GM23338 (cell line): ENCODE results near the gene SLC26A1. TPM values are rescaled to one million over a fixed set of nuclear protein-coding genes. Genes with fewer than 3 reads are reported as not detected.
A peak's percentile ranks its signal among the peaks of the same experiment; 100 is the strongest.

Experiments
- ATAC-seq: fragments of 200-7000 bp; cut with Tn5 transposase; 3 replicates; pipeline ENCODE4 v1.9.1; 2020
- DNase-seq: peaks from one replicate; pipeline ENCODE4 v3.0.0-alpha.2; 2015; ENCODE audit warnings: low spot score
- H2AFZ ChIP-seq: fragments of 200-600 bp; sonication (generic); 2 replicates; pipeline ENCODE4 v1.8.0; 2016; ENCODE audit warnings: antibody characterized with exemption, mild to moderate bottlenecking, moderate library complexity
- H3F3A ChIP-seq: fragments of 200-600 bp; sonication (generic); replicated peaks from 2 replicates; pipeline ENCODE4 v1.8.0; 2017; ENCODE audit warnings: antibody characterized with exemption, mixed run types, low read depth
- H3K27ac ChIP-seq: fragments of 200-600 bp; sonication (generic); 2 replicates; pipeline ENCODE4 v1.6.1; 2016; ENCODE audit warnings: low read depth
- H3K27me3 ChIP-seq: fragments of 200-600 bp; sonication (generic); 2 replicates; pipeline ENCODE4 v1.8.0; 2016; ENCODE audit warnings: mild to moderate bottlenecking, mixed run types, moderate library complexity; ENCODE audit not compliant: insufficient read depth
- H3K36me3 ChIP-seq: fragments of 200-600 bp; sonication (generic); 2 replicates; pipeline ENCODE4 v1.8.0; 2016; ENCODE audit warnings: mild to moderate bottlenecking; ENCODE audit not compliant: insufficient read depth
- H3K4me1 ChIP-seq: fragments of 200-600 bp; sonication (generic); 2 replicates; pipeline ENCODE4 v1.8.0; 2016; ENCODE audit warnings: mild to moderate bottlenecking, moderate library complexity; ENCODE audit not compliant: insufficient read depth
- H3K4me2 ChIP-seq: fragments of 200-600 bp; sonication (generic); 2 replicates; pipeline ENCODE4 v1.7.1; 2017; ENCODE audit warnings: mixed run types
- H3K4me3 ChIP-seq: fragments of 200-600 bp; sonication (generic); 2 replicates; pipeline ENCODE4 v1.6.1; 2016; ENCODE audit warnings: mixed run types
- H3K79me2 ChIP-seq: fragments of 200-600 bp; sonication (generic); replicated peaks from 2 replicates; pipeline ENCODE4 v1.8.0; 2017; ENCODE audit warnings: mild to moderate bottlenecking; ENCODE audit not compliant: insufficient read depth
- H3K9me2 ChIP-seq: fragments of 200-600 bp; sonication (generic); 2 replicates; pipeline ENCODE4 v1.8.0; 2017; ENCODE audit not compliant: insufficient read depth
- H4K20me1 ChIP-seq: fragments of 200-600 bp; sonication (generic); replicated peaks from 2 replicates; pipeline ENCODE4 v1.8.0; 2017; ENCODE audit warnings: mild to moderate bottlenecking; ENCODE audit not compliant: insufficient read depth
- H3K27ac Mint-ChIP-seq: 2 replicates; pipeline ENCODE4 v1.8.0; 2020; ENCODE audit warnings: inconsistent platforms, mild to moderate bottlenecking, moderate library complexity, mixed read lengths
- H3K27me3 Mint-ChIP-seq: 3 replicates; pipeline ENCODE4 v1.8.0; 2022; ENCODE audit warnings: low read depth, mild to moderate bottlenecking, moderate library complexity, mixed read lengths, inconsistent platforms; ENCODE audit not compliant: insufficient read depth, poor library complexity
- H3K36me3 Mint-ChIP-seq: 3 replicates; pipeline ENCODE4 v1.8.0; 2021; ENCODE audit warnings: low read depth, mild to moderate bottlenecking, inconsistent platforms, moderate library complexity, mixed read lengths
- H3K4me1 Mint-ChIP-seq: 3 replicates; pipeline ENCODE4 v1.8.0; 2020; ENCODE audit warnings: mild to moderate bottlenecking, inconsistent platforms, mixed read lengths
- H3K4me3 Mint-ChIP-seq: 3 replicates; pipeline ENCODE4 v1.8.0; 2021; ENCODE audit warnings: moderate library complexity, mild to moderate bottlenecking, inconsistent platforms, mixed read lengths
- H3K9me3 Mint-ChIP-seq: 3 replicates; pipeline ENCODE4 v1.8.0; 2020; ENCODE audit warnings: moderate library complexity, mild to moderate bottlenecking, inconsistent platforms, mixed read lengths
- CREB1 ChIP-seq: fragments of 250-450 bp; sonication (Bioruptor Pico); IDR thresholded peaks from 2 replicates; pipeline ENCODE4 v1.5.0; 2020; ENCODE audit warnings: low read depth, mild to moderate bottlenecking, moderate library complexity
- EZH2 ChIP-seq: fragments of 200-600 bp; sonication (generic); IDR thresholded peaks from one replicate; pipeline ENCODE4 v1.8.0; 2017; ENCODE audit warnings: antibody characterized with exemption, mild to moderate bottlenecking, low read depth; ENCODE audit not compliant: unreplicated experiment
- JUNB ChIP-seq: IDR thresholded peaks from one replicate; pipeline ENCODE4 v1.6.1; 2016; ENCODE audit warnings: antibody characterized with exemption; ENCODE audit not compliant: unreplicated experiment
- NANOG ChIP-seq: IDR thresholded peaks from 2 replicates; pipeline ENCODE4 v1.6.1; 2016; ENCODE audit warnings: antibody characterized with exemption, borderline replicate concordance
- REST ChIP-seq: IDR thresholded peaks from one replicate; pipeline ENCODE4 v1.6.1; 2018; ENCODE audit warnings: antibody characterized with exemption; ENCODE audit not compliant: unreplicated experiment
- STAT1 ChIP-seq: IDR thresholded peaks from one replicate; pipeline ENCODE4 v1.6.1; 2016; ENCODE audit warnings: antibody characterized with exemption; ENCODE audit not compliant: unreplicated experiment
- ZNF114 ChIP-seq: fragments of 250-450 bp; sonication (Bioruptor Pico); IDR thresholded peaks from 2 replicates; pipeline ENCODE4 v1.5.0; 2020; ENCODE audit warnings: mild to moderate bottlenecking, moderate library complexity
- ZNF331 ChIP-seq: fragments of 250-450 bp; sonication (Bioruptor Pico); IDR thresholded peaks from 2 replicates; pipeline ENCODE4 v1.5.0; 2020; ENCODE audit warnings: low read depth, mild to moderate bottlenecking, moderate library complexity
- polyA plus RNA-seq: library from polyadenylated mRNA; unstranded; fragments of >200 nt; fragmentation: Nextera tagmentation; extraction: Ambion mirVana; gene quantifications from 2 replicates; pipeline ENCODE4 v1.2.1, GENCODE V29; 2016
- total RNA-seq: library from RNA; depleted of rRNA; stranded (reverse); fragments of >200 nt; shearing (Covaris generic); gene quantifications from 2 replicates; pipeline ENCODE4 v1.2.3, GENCODE V29; 2014
- TF ChIP-seq, protein P1 (sequence below), 2 experiments: fragments of 200-600 bp in 1 of 2; sonication (generic) in 1 of 2; conservative IDR thresholded peaks; 2 replicates each; pipeline versions ENCODE4 v1.5.1 to v1.6.1; 2016 to 2017; ENCODE audit warnings: antibody characterized with exemption in 2 of 2, low read depth in 2 of 2, mild to moderate bottlenecking in 2 of 2, moderate library complexity in 1 of 2

Gene SLC26A1
- total and polyA plus RNA-seq, 2 experiments from 2014 or later = 0.10 to 0.27 TPM

GRCh38 chr4:966266-967112, 26.7 kb downstream of the SLC26A1 start:
- TF ChIP-seq JUNB (no peak), REST (no peak), CREB1 (CRISPR knock-in tag) (no peak)
- TF ChIP-seq, protein P1, sequence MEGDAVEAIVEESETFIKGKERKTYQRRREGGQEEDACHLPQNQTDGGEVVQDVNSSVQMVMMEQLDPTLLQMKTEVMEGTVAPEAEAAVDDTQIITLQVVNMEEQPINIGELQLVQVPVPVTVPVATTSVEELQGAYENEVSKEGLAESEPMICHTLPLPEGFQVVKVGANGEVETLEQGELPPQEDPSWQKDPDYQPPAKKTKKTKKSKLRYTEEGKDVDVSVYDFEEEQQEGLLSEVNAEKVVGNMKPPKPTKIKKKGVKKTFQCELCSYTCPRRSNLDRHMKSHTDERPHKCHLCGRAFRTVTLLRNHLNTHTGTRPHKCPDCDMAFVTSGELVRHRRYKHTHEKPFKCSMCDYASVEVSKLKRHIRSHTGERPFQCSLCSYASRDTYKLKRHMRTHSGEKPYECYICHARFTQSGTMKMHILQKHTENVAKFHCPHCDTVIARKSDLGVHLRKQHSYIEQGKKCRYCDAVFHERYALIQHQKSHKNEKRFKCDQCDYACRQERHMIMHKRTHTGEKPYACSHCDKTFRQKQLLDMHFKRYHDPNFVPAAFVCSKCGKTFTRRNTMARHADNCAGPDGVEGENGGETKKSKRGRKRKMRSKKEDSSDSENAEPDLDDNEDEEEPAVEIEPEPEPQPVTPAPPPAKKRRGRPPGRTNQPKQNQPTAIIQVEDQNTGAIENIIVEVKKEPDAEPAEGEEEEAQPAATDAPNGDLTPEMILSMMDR (conservative IDR thresholded peaks at IDR 0.05; ENCODE audit: low read depth in 2 of 2) = no peak
- no peak for DNase-seq
- Histone ChIP-seq H2AFZ (no peak overlapping the region), H3K4me1 (no peaks in the 10 kb centered on the region), H3K9me2 (no peaks in the 10 kb centered on the region), H3K79me2 (no peaks in the 10 kb centered on the region), H3K36me3 (no peaks in the 10 kb centered on the region), H3K4me3 (peak overlapping the region; percentile 58; the same call in 1 of the 2 replicates), H3K27me3 (peaks cover 10% of the 10 kb centered on the region; the same call in 1 of the 2 replicates), H3F3A (no peaks in the 10 kb centered on the region; the same call in 1 of the 2 replicates), H3K27ac (no peak overlapping the region), H3K4me2 (no peak overlapping the region; the same call in 1 of the 2 replicates), H4K20me1 (no peaks in the 10 kb centered on the region)
- Mint-ChIP-seq H3K9me3 (no peaks in the 10 kb centered on the region), H3K36me3 (no peaks in the 10 kb centered on the region), H3K4me1 (no peaks in the 10 kb centered on the region), H3K27me3 (peaks cover 20% of the 10 kb centered on the region), H3K4me3 (0 out of 3 replicates have a peak overlapping the region, but pooled peaks have one; percentile 14), H3K27ac (no peak overlapping the region)
- ATAC-seq = peak; percentile 4; the same call in 2 of the 3 replicates

- Mint-ChIP-seq H3K27me3 (peaks cover 17% of the 10 kb centered on the region), H3K27ac (no peak overlapping the region), H3K4me1 (no peaks in the 10 kb centered on the region), H3K36me3 (no peaks in the 10 kb centered on the region), H3K4me3 (peak overlapping the region; percentile 44; the same call in 2 of the 3 replicates), H3K9me3 (no peaks in the 10 kb centered on the region)
- DNase-seq (no peak), ATAC-seq (no peak)
- H4K20me1 ChIP-seq = no peaks in the 10 kb centered on the region
- no peaks in the 10 kb centered on the region for H3K36me3 ChIP-seq
- no peak overlapping the region for H3K4me2 ChIP-seq
- H3K79me2 ChIP-seq = no peaks in the 10 kb centered on the region
- H3K27me3 ChIP-seq = peaks cover 10% of the 10 kb centered on the region; the same call in 1 of the 2 replicates
- no peaks in the 10 kb centered on the region; the same call in 1 of the 2 replicates for H3F3A ChIP-seq
- no peaks in the 10 kb centered on the region for H3K4me1 ChIP-seq
- no peaks in the 10 kb centered on the region for H3K9me2 ChIP-seq
- H3K27ac ChIP-seq = no peak overlapping the region
- H3K4me3 ChIP-seq = no peak overlapping the region
- H2AFZ ChIP-seq = no peak overlapping the region
- no peak for TF ChIP-seq REST
- TF ChIP-seq NANOG = no peak
- TF ChIP-seq ZNF114 (CRISPR knock-in tag) = no peak
- TF ChIP-seq JUNB = no peak
- no peak for TF ChIP-seq CREB1 (CRISPR knock-in tag)
- TF ChIP-seq, protein P1 (conservative IDR thresholded peaks at IDR 0.05; ENCODE audit: low read depth in 2 of 2) = no peak
- no peak for TF ChIP-seq STAT1
- no peak for TF ChIP-seq EZH2
- no peak for TF ChIP-seq ZNF331 (CRISPR knock-in tag)
Observed at GRCh38 chr4:965766-966134, 27.5 kb downstream of the SLC26A1 start.
